T-helper 17 cell (primary cell): ENCODE results near the gene DBN1. TPM values are rescaled to one million over a fixed set of nuclear protein-coding genes. Genes with fewer than 3 reads are reported as not detected.

Experiments
- ATAC-seq: fragments of 150-1000 bp; cut with Tn5 transposase; 2 replicates; pipeline ENCODE4 v1.10.0; 2021; ENCODE audit warnings: mild to moderate bottlenecking, moderate library complexity
- DNase-seq, 3 donors: peaks; one replicate each; pipeline versions ENCODE4 v3.0.0 to v3.0.0-alpha.2; 2020 to 2021
- H3K9me3 ChIP-seq: one replicate; pipeline ENCODE4 v1.7.0; 2013; ENCODE audit warnings: low read length, mild to moderate bottlenecking; ENCODE audit not compliant: control insufficient read depth, poor library complexity, severe bottlenecking
- H3K27ac Mint-ChIP-seq: one replicate; pipeline ENCODE4 v1.8.0; 2022; ENCODE audit warnings: mild to moderate bottlenecking, moderate library complexity, mixed read lengths
- H3K27me3 Mint-ChIP-seq: one replicate; pipeline ENCODE4 v1.8.0; 2022; ENCODE audit warnings: mixed read lengths
- H3K36me3 Mint-ChIP-seq: one replicate; pipeline ENCODE4 v1.8.0; 2022; ENCODE audit warnings: low read depth, mixed read lengths
- H3K4me1 Mint-ChIP-seq: one replicate; pipeline ENCODE4 v1.8.0; 2022; ENCODE audit warnings: mild to moderate bottlenecking, mixed read lengths
- H3K4me3 Mint-ChIP-seq: one replicate; pipeline ENCODE4 v1.8.0; 2022; ENCODE audit warnings: mild to moderate bottlenecking, moderate library complexity, mixed read lengths
- total RNA-seq, 4 donors: library from RNA in 2 of 4; stranded (reverse) in 2 of 4; gene quantifications; one replicate each; pipeline ENCODE4 v1.2.3 and lab custom pipeline; 2022 to 2026

The DBN1 gene
- total RNA-seq, 2 donors from 2014 or later: 1.2 to 5.0 TPM

GRCh38 chr5:177430972-177431316, 42.5 kb downstream of the DBN1 start:
- H3K9me3 ChIP-seq: no peaks in the 10 kb centered on the region
- ATAC-seq (no peak), DNase-seq (no peak)
- Mint-ChIP-seq H3K4me1 (peaks cover 57% of the 10 kb centered on the region), H3K27ac (peak overlapping the region; percentile 98), H3K27me3 (no peaks in the 10 kb centered on the region), H3K36me3 (peaks cover 7% of the 10 kb centered on the region), H3K4me3 (peak overlapping the region; percentile 93)

GRCh38 chr5:177430140-177430951, 43.1 kb downstream of the DBN1 start:
- Mint-ChIP-seq H3K4me3 (peak overlapping the region; percentile 93), H3K36me3 (peaks cover 7% of the 10 kb centered on the region), H3K27me3 (no peaks in the 10 kb centered on the region), H3K27ac (peak overlapping the region; percentile 98), H3K4me1 (peaks cover 61% of the 10 kb centered on the region)
- DNase-seq: peak in 1 of 3 donors; percentile 5
- no peaks in the 10 kb centered on the region for H3K9me3 ChIP-seq
- ATAC-seq: no peak

DNA sequence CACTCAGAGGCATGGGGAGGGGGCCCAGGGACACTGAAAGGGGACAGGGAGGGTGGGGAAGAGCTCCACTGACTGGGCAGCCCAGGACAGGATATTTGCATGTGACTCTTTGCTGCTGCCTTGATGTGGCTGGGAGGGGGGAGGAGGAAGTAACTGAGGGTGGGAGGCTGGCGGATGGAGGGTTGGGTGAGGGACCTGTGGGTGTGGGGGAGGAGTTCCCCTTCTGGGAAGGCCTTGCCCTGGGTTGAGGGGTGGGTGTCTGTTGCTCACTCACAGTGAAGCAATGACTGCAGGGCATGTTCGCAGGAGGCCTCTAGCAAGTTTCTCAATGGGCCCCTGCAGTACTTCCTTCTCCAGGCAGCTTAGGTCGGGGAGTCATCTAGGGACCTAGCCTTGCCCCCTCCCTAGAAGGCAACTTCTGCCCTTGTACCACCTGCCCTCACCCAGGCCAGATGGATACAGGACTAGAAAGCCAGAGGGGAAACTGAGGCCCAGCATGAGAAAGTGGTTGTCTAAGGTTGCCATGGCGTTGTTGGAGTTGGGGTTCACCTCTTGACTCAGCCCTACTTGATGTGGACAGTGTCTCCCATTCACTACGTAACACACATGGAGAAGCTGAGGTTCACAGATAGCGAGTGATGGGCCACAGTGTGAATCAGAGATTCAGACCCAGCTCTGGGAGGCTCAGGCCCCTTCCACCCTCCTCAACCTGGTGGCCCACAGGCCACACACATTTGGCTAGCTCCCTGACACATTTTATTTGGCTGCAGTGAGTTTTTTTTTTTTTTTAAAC, 44.0 kb downstream of the DBN1 start:
- peak; percentile 39 for ATAC-seq
- Mint-ChIP-seq H3K4me3 (peak overlapping the region; percentile 93), H3K36me3 (peaks cover 7% of the 10 kb centered on the region), H3K27me3 (no peaks in the 10 kb centered on the region), H3K27ac (peak overlapping the region; percentile 98), H3K4me1 (peaks cover 58% of the 10 kb centered on the region)
- peak; percentile 64 to 79 (median 67) for DNase-seq
- no peaks in the 10 kb centered on the region for H3K9me3 ChIP-seq

DNA sequence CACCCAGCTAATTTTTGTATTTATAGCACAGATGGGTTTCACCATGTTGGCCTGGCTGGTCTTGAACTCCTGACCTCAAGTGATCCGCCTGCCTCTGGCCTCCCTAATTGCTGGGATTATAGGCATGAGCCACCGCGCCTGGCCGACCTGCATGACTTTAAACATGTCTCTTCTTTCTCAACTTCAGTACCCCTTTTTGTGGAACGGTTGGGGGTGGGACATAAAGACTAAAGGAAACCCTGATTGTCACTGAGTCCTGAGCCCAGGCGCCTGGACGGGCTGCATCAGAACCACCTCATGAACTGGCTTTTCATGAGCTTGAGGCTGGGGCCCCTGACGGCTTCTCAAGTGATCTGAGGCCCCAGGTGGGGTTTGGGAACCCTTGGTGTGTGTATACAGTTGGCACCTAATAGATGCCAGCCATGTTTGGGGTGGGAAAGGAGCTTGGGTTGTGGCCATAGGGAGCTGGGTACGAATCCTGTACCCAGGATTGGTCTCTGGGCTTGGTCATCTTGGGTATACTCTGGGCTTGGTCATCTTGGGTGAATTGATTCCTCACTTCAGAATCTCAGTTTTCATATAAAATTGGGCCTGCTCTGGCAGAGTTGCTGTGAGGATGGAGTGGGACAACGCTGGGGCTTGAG, 44.7 kb downstream of the DBN1 start:
- Mint-ChIP-seq H3K27ac (peak overlapping the region; percentile 98), H3K4me3 (peak overlapping the region; percentile 93), H3K36me3 (peaks cover 7% of the 10 kb centered on the region), H3K4me1 (peaks cover 51% of the 10 kb centered on the region), H3K27me3 (no peaks in the 10 kb centered on the region)
- no peaks in the 10 kb centered on the region for H3K9me3 ChIP-seq
- DNase-seq (no peak), ATAC-seq (no peak)

- peak overlapping the region; percentile 93 for H3K4me3 Mint-ChIP-seq
- H3K4me1 Mint-ChIP-seq: peaks cover 49% of the 10 kb centered on the region
- H3K9me3 ChIP-seq: no peaks in the 10 kb centered on the region
- peaks cover 5% of the 10 kb centered on the region for H3K36me3 Mint-ChIP-seq
- DNase-seq (peak in 1 of 3 donors; percentile 8), ATAC-seq (no peak)
- peak overlapping the region; percentile 98 for H3K27ac Mint-ChIP-seq
- H3K27me3 Mint-ChIP-seq: no peaks in the 10 kb centered on the region
Measured at GRCh38 chr5:177427919-177428573, 45.4 kb downstream of the DBN1 start.

DNA sequence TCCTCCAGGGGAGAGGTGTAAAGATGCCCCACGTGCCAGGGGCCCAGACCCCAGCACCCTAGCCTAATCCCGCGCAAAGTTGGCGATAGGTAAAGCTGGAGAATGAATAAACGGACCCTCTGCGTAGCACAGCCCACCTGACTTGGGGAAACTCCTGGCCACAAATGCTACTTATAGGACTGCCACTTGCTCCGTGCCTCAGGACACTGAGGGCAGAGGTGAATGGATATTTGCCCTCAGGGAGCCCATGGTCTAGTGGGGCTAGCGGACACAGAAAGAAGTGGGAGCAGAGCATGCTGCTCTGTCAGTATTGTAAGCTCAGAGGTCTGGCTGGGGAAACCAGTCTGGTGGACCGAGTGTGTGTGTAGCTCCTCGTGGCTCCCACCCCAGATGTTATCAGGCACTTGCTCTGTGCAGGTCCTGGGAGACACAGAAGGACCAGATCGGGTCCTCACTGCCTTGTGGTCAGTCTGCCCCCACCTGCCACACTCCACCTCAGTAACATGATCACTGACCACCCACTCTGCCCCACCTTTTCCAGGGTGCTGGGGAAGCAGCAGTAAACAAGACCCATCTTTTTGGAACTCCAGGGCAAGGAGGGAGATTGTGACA, 46.1 kb downstream of the DBN1 start:
- Mint-ChIP-seq H3K4me3 (peak overlapping the region; percentile 93), H3K36me3 (peaks cover 5% of the 10 kb centered on the region), H3K4me1 (peaks cover 46% of the 10 kb centered on the region), H3K27ac (peak overlapping the region; percentile 98), H3K27me3 (no peaks in the 10 kb centered on the region)
- H3K9me3 ChIP-seq: no peaks in the 10 kb centered on the region
- ATAC-seq (no peak), DNase-seq (no peak)

- H3K36me3 Mint-ChIP-seq: peaks cover 5% of the 10 kb centered on the region
- H3K4me1 Mint-ChIP-seq: peaks cover 42% of the 10 kb centered on the region
- ATAC-seq (peak; percentile 5), DNase-seq (peak; percentile 50 to 64 (median 60))
- H3K4me3 Mint-ChIP-seq: peak within 1 kb of the TSS; percentile 99
- no peaks in the 10 kb centered on the region for H3K9me3 ChIP-seq
- H3K27me3 Mint-ChIP-seq: no peaks in the 10 kb centered on the region
- peak within 1 kb of the TSS; percentile 98 for H3K27ac Mint-ChIP-seq
Measured at GRCh38 chr5:177426566-177427210, 46.7 kb downstream of the DBN1 start, which contains the start of gene GRK6. GRK6 (plus strand) TSS chr5:177426676; CDS start chr5:177426846, 170 bp downstream.

GRCh38 chr5:177425801-177426565, 47.5 kb downstream of the DBN1 start:
- H3K9me3 ChIP-seq: no peaks in the 10 kb centered on the region
- Mint-ChIP-seq H3K27ac (peak overlapping the region; percentile 98), H3K4me3 (peak overlapping the region; percentile 99), H3K4me1 (peaks cover 35% of the 10 kb centered on the region), H3K36me3 (peaks cover 5% of the 10 kb centered on the region), H3K27me3 (no peaks in the 10 kb centered on the region)
- DNase-seq (peak; percentile 94 to 98 (median 97)), ATAC-seq (peak; percentile 84)

DNA sequence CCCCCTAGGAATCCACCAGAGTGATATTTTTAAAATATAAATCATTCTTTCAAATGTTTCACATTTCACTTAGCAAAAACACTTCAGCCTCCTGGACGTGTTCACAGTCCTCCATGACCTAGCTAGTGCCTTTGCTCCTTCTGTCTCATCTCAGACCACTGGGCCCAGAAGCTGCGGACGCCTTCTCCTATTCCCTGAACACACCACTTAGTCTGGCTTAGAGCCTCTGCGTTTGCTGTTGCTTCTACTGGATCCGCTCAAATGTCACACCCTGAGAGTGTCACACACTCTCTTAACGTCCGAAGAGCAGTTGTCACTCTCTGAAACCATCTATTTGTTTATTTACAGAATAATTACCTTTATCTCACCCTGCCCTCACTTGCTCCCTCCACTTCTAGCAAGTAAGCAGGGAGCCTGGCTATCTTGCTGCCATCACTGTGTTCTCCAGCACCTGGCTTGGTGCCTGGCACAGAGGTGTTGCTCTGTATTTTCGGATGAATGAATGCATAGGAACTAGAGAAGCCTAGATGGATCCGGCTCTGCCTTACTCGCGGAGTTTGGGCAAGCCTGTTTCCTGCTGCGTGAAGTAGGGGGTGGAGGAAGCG, 48.1 kb downstream of the DBN1 start:
- peaks cover 29% of the 10 kb centered on the region for H3K4me1 Mint-ChIP-seq
- DNase-seq (no peak), ATAC-seq (no peak)
- peak overlapping the region; percentile 99 for H3K4me3 Mint-ChIP-seq
- peak overlapping the region; percentile 98 for H3K27ac Mint-ChIP-seq
- H3K36me3 Mint-ChIP-seq: peaks cover 5% of the 10 kb centered on the region
- no peaks in the 10 kb centered on the region for H3K9me3 ChIP-seq
- H3K27me3 Mint-ChIP-seq: no peaks in the 10 kb centered on the region

DNA sequence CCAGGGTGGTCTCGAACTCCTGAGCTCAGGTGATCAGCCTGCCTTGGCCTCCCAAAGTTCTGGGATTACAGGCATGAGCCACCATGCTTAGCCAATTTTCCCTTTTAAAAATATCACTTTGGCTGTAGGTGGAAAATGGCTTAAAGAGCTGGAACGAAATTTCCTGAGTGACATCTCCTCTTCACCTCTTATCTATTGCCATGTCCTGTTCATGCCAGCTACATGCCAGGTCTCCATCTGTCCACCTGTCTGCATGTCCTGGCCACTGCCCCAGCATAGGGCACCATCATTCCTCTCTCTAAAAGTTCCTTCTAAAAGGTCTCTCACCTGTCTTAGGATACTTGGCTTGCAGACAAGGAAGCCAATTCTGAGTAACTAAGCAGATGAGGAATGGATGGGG, 49.8 kb downstream of the DBN1 start:
- DNase-seq (no peak), ATAC-seq (no peak)
- H3K9me3 ChIP-seq: no peaks in the 10 kb centered on the region
- no peak overlapping the region for H3K4me3 Mint-ChIP-seq
- no peak overlapping the region for H3K27ac Mint-ChIP-seq
- H3K36me3 Mint-ChIP-seq: peaks cover 2% of the 10 kb centered on the region
- no peaks in the 10 kb centered on the region for H3K27me3 Mint-ChIP-seq
- peaks cover 16% of the 10 kb centered on the region for H3K4me1 Mint-ChIP-seq

GRCh38 chr5:177421062-177421798, 52.2 kb downstream of the DBN1 start:
- no peaks in the 10 kb centered on the region for H3K27me3 Mint-ChIP-seq
- H3K9me3 ChIP-seq: no peaks in the 10 kb centered on the region
- no peak overlapping the region for H3K27ac Mint-ChIP-seq
- H3K4me3 Mint-ChIP-seq: no peak overlapping the region
- peaks cover 7% of the 10 kb centered on the region for H3K4me1 Mint-ChIP-seq
- H3K36me3 Mint-ChIP-seq: peaks cover under 1% of the 10 kb centered on the region
- ATAC-seq: no peak
- DNase-seq: no peak
